B cell (primary cell): ENCODE data around the gene MOB3C. TPM values are rescaled to one million over a fixed set of nuclear protein-coding genes. Genes with fewer than 3 reads are reported as not detected.

Source experiments
- ATAC-seq: fragments of 200-7000 bp; cut with Tn5 transposase; one replicate; pipeline ENCODE4 v1.10.0; 2021; ENCODE audit warnings: low read depth, mild to moderate bottlenecking, moderate number of reproducible peaks, moderate library complexity
- CTCF ChIA-PET: fragments of 350-600 bp; sonication (Branson Sonifier 250); formaldehyde crosslinking; loops from one replicate; lab custom pipeline; 2021; ENCODE audit warnings: antibody characterized with exemption, inconsistent platforms; lab: Charles Lee
- POLR2A ChIA-PET: fragments of 350-600 bp; sonication (Branson Sonifier 250); formaldehyde crosslinking; loops from one replicate; lab custom pipeline; 2021; ENCODE audit warnings: antibody characterized with exemption; lab: Charles Lee
- DNase-seq: peaks from one replicate; pipeline ENCODE4 v3.0.0; 2013
- H2AFZ ChIP-seq: 2 replicates; pipeline ENCODE4 v1.6.1; 2012; ENCODE audit warnings: mild to moderate bottlenecking, low read depth, low read length; ENCODE audit not compliant: insufficient read depth, poor library complexity, severe bottlenecking
- H3K27ac ChIP-seq, 2 donors: 1 replicate in 1 of 2; 2 replicates in 1 of 2; pipeline ENCODE4 v1.5.1; 2012 to 2013; ENCODE audit warnings: low read length in 2 of 2, mild to moderate bottlenecking in 2 of 2, moderate library complexity in 1 of 2
- H3K27me3 ChIP-seq, 4 experiments: fragments of 200-600 bp in 1 of 4; sonication (generic) in 1 of 4; replicated peaks in 1 of 4; 1 replicate in 2 of 4; 2 replicates in 2 of 4; pipeline versions ENCODE4 v1.6.1 to v1.7.0; 2013 to 2016; ENCODE audit warnings: low read length in 3 of 4, mild to moderate bottlenecking in 2 of 4, mixed read lengths in 1 of 4, moderate library complexity in 1 of 4; ENCODE audit not compliant: insufficient read depth in 4 of 4, control insufficient read depth in 3 of 4; ENCODE audit errors: control extremely low read depth in 1 of 4
- H3K36me3 ChIP-seq, 2 experiments: replicated peaks in 1 of 2; 1 replicate in 1 of 2; 2 replicates in 1 of 2; pipeline versions ENCODE4 v1.6.1 to v1.7.1; 2013; ENCODE audit warnings: low read length in 1 of 2; ENCODE audit not compliant: insufficient read depth in 2 of 2, control insufficient read depth in 1 of 2; ENCODE audit errors: control extremely low read depth in 1 of 2, extremely low read depth in 1 of 2
- H3K4me1 ChIP-seq, 2 donors: fragments of 200-600 bp in 1 of 2; sonication (generic) in 1 of 2; 1 replicate in 1 of 2; 2 replicates in 1 of 2; pipeline versions ENCODE4 v1.5.1 to v1.6.1; 2013 to 2017; ENCODE audit warnings: low read length in 2 of 2; ENCODE audit not compliant: control insufficient read depth in 2 of 2, insufficient read depth in 2 of 2
- H3K4me2 ChIP-seq: replicated peaks from 2 replicates; pipeline ENCODE3; 2012; ENCODE audit warnings: mild to moderate bottlenecking, low read depth, low read length; ENCODE audit not compliant: poor library complexity, severe bottlenecking
- H3K4me3 ChIP-seq, 5 experiments: fragments of 200-600 bp in 1 of 5; sonication (generic) in 1 of 5; 1 replicate in 3 of 5; 2 replicates in 2 of 5; pipeline versions ENCODE4 v1.5.1 to v1.7.0; 2011 to 2016; ENCODE audit warnings: low read length in 4 of 5, mild to moderate bottlenecking in 4 of 5, low read depth in 2 of 5, control low read depth in 1 of 5, moderate library complexity in 1 of 5; ENCODE audit not compliant: insufficient read depth in 1 of 5; ENCODE audit errors: control extremely low read depth in 1 of 5, extremely low read depth in 1 of 5
- H3K79me2 ChIP-seq: fragments of 200-600 bp; sonication (generic); one replicate; pipeline ENCODE4 v1.6.0; 2016; ENCODE audit warnings: low read length; ENCODE audit not compliant: control insufficient read depth, insufficient read depth
- H3K9ac ChIP-seq: fragments of 200-600 bp; sonication (generic); 2 replicates; pipeline ENCODE4 v1.6.1; 2017; ENCODE audit warnings: mild to moderate bottlenecking, low read length, moderate library complexity
- H3K9me3 ChIP-seq, 3 donors: one replicate each; pipeline versions ENCODE4 v1.6.1 to v1.7.1; 2013; ENCODE audit warnings: low read length in 2 of 3; ENCODE audit not compliant: control insufficient read depth in 2 of 3, insufficient read depth in 1 of 3; ENCODE audit errors: control extremely low read depth in 1 of 3
- H4K20me1 ChIP-seq: 2 replicates; pipeline ENCODE4 v1.6.0; 2012; ENCODE audit warnings: mild to moderate bottlenecking, low read length; ENCODE audit not compliant: insufficient read depth, control insufficient read depth, poor library complexity, severe bottlenecking
- H3K27ac Mint-ChIP-seq: one replicate; pipeline ENCODE4 v1.8.0; 2021; ENCODE audit warnings: mixed read lengths
- H3K27me3 Mint-ChIP-seq: one replicate; pipeline ENCODE4 v1.8.0; 2021; ENCODE audit warnings: mixed read lengths
- H3K4me1 Mint-ChIP-seq: one replicate; pipeline ENCODE4 v1.8.0; 2021; ENCODE audit warnings: mixed read lengths
- H3K4me3 Mint-ChIP-seq: one replicate; pipeline ENCODE4 v1.8.0; 2021; ENCODE audit warnings: mixed read lengths
- H3K9me3 Mint-ChIP-seq: one replicate; pipeline ENCODE4 v1.8.0; 2022; ENCODE audit warnings: mixed read lengths; ENCODE audit not compliant: insufficient read depth
- CTCF ChIP-seq: fragments of 200-600 bp; IDR thresholded peaks from one replicate; pipeline ENCODE4 v1.8.0; 2022; ENCODE audit warnings: antibody characterized with exemption, mild to moderate bottlenecking
- EZH2 ChIP-seq: IDR thresholded peaks from 2 replicates; pipeline ENCODE4 v1.6.1; 2012; ENCODE audit warnings: borderline replicate concordance, low read depth, mild to moderate bottlenecking, moderate library complexity, low read length; ENCODE audit not compliant: insufficient read depth, poor library complexity, severe bottlenecking
- WGBS: methylation state at CpG from one replicate; pipeline ENCODE4 v1.1.5; 2013; ENCODE audit warnings: missing lambda C conversion rate; ENCODE audit not compliant: insufficient coverage; 5-methylcytosine and 5-hydroxymethylcytosine counted together
- intact Hi-C: fragments of 100-400 bp; cut with micrococcal nuclease; formaldehyde crosslinking; loops from one replicate; pipeline ENCODE4 v1.10.0; 2022
- polyA plus RNA-seq: library from polyadenylated mRNA; depleted of rRNA; stranded (reverse); fragments of >200 nt; gene quantifications from 2 replicates; pipeline ENCODE4 v1.2.3, GENCODE V29; 2012
- total RNA-seq, 2 donors: library from RNA; stranded (reverse); fragments of 120-200 nt in 1 of 2; gene quantifications; 1 replicate in 1 of 2; 2 replicates in 1 of 2; pipeline versions ENCODE4 v1.2.3 to v1.2.4, GENCODE V29; 2013 to 2022

Gene MOB3C
- total and polyA plus RNA-seq, 2 donors (not counting 1 experiment from before 2014, with no cell fraction given) = 18.9 to 19.2 TPM

GRCh38 chr1:46650491-46650890, 33.9 kb upstream of the MOB3C start:
- H2AFZ ChIP-seq = no peak overlapping the region
- H4K20me1 ChIP-seq = no peaks in the 10 kb centered on the region
- ATAC-seq = no peak
- Mint-ChIP-seq H3K4me3 (no peak overlapping the region), H3K27me3 (no peaks in the 10 kb centered on the region), H3K9me3 (peaks cover 5% of the 10 kb centered on the region), H3K4me1 (no peaks in the 10 kb centered on the region), H3K27ac (no peak overlapping the region)
- H3K36me3 ChIP-seq = peaks cover 5 to 29% of the 10 kb centered on the region in 2 experiments
- H3K4me1 ChIP-seq = no peaks in the 10 kb centered on the region
- ChIA-PET POLR2A (no interaction called here), CTCF (interaction anchor here (0.6 kb wide), 2 partner anchors 67 to 839 kb away, joined by 3 to 4 read pairs; no protein-coding TSS in a partner anchor)
- H3K27me3 ChIP-seq = no peaks in the 10 kb centered on the region
- intact Hi-C loops = no loop called here
- peaks cover 0 to 4% (median 4%) of the 10 kb centered on the region in 3 donors for H3K9me3 ChIP-seq
- WGBS = no CpG with 5 or more reads among the region's 3 CpGs
- no peak for DNase-seq
- no peaks in the 10 kb centered on the region for H3K79me2 ChIP-seq
- H3K27ac ChIP-seq = no peak overlapping the region
- TF ChIP-seq CTCF (no peak), EZH2 (no peak)
- no peak overlapping the region for H3K9ac ChIP-seq
- H3K4me3 ChIP-seq = no peak overlapping the region
- H3K4me2 ChIP-seq = no peak overlapping the region

- no peaks in the 10 kb centered on the region for H3K79me2 ChIP-seq
- no peaks in the 10 kb centered on the region for H3K27me3 Mint-ChIP-seq
- H3K9me3 Mint-ChIP-seq = peaks cover 5% of the 10 kb centered on the region
- ATAC-seq = no peak
- H3K36me3 ChIP-seq = peaks cover 5 to 27% of the 10 kb centered on the region in 2 experiments
- no peak overlapping the region for H3K4me3 ChIP-seq
- TF ChIP-seq CTCF = no peak
- no peak for TF ChIP-seq EZH2
- H3K9me3 ChIP-seq = peaks cover 0 to 4% (median 4%) of the 10 kb centered on the region in 3 donors
- no peaks in the 10 kb centered on the region for H3K4me1 Mint-ChIP-seq
- no peak overlapping the region for H3K27ac Mint-ChIP-seq
- no peaks in the 10 kb centered on the region for H4K20me1 ChIP-seq
- DNase-seq = no peak
- POLR2A ChIA-PET = no interaction called here
- H3K4me2 ChIP-seq = no peak overlapping the region
- H3K27ac ChIP-seq = no peak overlapping the region
- no peaks in the 10 kb centered on the region for H3K27me3 ChIP-seq
- intact Hi-C loops = no loop called here
- no peak overlapping the region for H3K4me3 Mint-ChIP-seq
- no peaks in the 10 kb centered on the region for H3K4me1 ChIP-seq
- 100% methylated on average over 2 of the region's 2 CpGs for WGBS
- CTCF ChIA-PET = no interaction called here
- H2AFZ ChIP-seq = no peak overlapping the region
- no peak overlapping the region for H3K9ac ChIP-seq
Observed at GRCh38 chr1:46649764-46650163, 33.2 kb upstream of the MOB3C start.
